OCI-LY3 (cell line): Measurements from ENCODE around the gene SRXN1.

ENCODE experiments used
- H2AFZ ChIP-seq: fragments of 200-600, 300-600 bp; shearing (Covaris generic); 2 replicates; pipeline ENCODE4 v1.6.0; 2014; ENCODE audit warnings: antibody characterized with exemption, low read depth, low read length
- H3K27ac ChIP-seq: fragments of 200-600, 300-600 bp; sonication (generic); 2 replicates; pipeline ENCODE4 v1.5.1; 2014; ENCODE audit warnings: mild to moderate bottlenecking, low read length, moderate library complexity, mixed read lengths
- H3K27me3 ChIP-seq: fragments of 200-600, 300-600 bp; sonication (generic); 2 replicates; pipeline ENCODE4 v1.6.1; 2014; ENCODE audit warnings: low read depth, low read length, mixed read lengths
- H3K36me3 ChIP-seq: fragments of 200-600, 300-600 bp; sonication (generic); replicated peaks from 2 replicates; pipeline ENCODE3; 2014; ENCODE audit warnings: low read depth, low read length, mixed read lengths
- H3K4me1 ChIP-seq: fragments of 300-600, 200-600 bp; sonication (generic); 2 replicates; pipeline ENCODE4 v1.6.1; 2014; ENCODE audit warnings: low read length, mixed read lengths
- H3K4me2 ChIP-seq: fragments of 200-600, 300-600 bp; sonication (generic); 2 replicates; pipeline ENCODE4 v1.6.1; 2014; ENCODE audit warnings: low read length, mixed read lengths
- H3K4me3 ChIP-seq: fragments of 300-600, 200-600 bp; sonication (generic); 2 replicates; pipeline ENCODE4 v1.5.1; 2014; ENCODE audit warnings: antibody characterized with exemption, mild to moderate bottlenecking, low read length, moderate library complexity
- H3K79me2 ChIP-seq: fragments of 300-600, 200-600 bp; shearing (Covaris generic); 2 replicates; pipeline ENCODE4 v1.6.1; 2014; ENCODE audit warnings: mild to moderate bottlenecking, low read length, mixed read lengths
- H3K9ac ChIP-seq: fragments of 300-600, 200-600 bp; shearing (Covaris generic); 2 replicates; pipeline ENCODE4 v1.6.0; 2014; ENCODE audit warnings: mild to moderate bottlenecking, low read length, moderate library complexity
- H3K9me3 ChIP-seq: fragments of 200-600, 300-600 bp; shearing (Covaris generic); 2 replicates; pipeline ENCODE4 v1.6.1; 2014; ENCODE audit warnings: low read length, mixed read lengths; ENCODE audit not compliant: insufficient read depth
- H4K20me1 ChIP-seq: fragments of 200-600, 300-600 bp; sonication (generic); 2 replicates; pipeline ENCODE4 v1.6.1; 2016; ENCODE audit warnings: low read length, mixed read lengths; ENCODE audit not compliant: insufficient read depth
- CTCF ChIP-seq: fragments of 200-600, 300-600 bp; sonication (generic); IDR thresholded peaks from 2 replicates; pipeline ENCODE4 v1.5.1; 2014; ENCODE audit warnings: antibody characterized with exemption, low read length, low read depth
- EZH2phosphoT487 ChIP-seq: fragments of 200-600 bp; shearing (Covaris generic); IDR thresholded peaks from 2 replicates; pipeline ENCODE4 v1.6.1; 2018; ENCODE audit warnings: antibody characterized with exemption, mixed run types, low read depth

SRXN1 gene

GRCh38 chr20:666877-667276 is 13.9 kb upstream of the SRXN1 start:
- TF ChIP-seq EZH2phosphoT487 (no peak), CTCF (no peak)
- H3K4me1 ChIP-seq = peaks cover 58% of the 10 kb centered on the region
- no peaks in the 10 kb centered on the region for H3K27me3 ChIP-seq
- no peak overlapping the region; the same call in 1 of the 2 replicates for H3K27ac ChIP-seq
- H3K79me2 ChIP-seq = no peaks in the 10 kb centered on the region
- H3K36me3 ChIP-seq = peaks cover 9% of the 10 kb centered on the region
- no peak overlapping the region for H3K4me3 ChIP-seq
- no peak overlapping the region for H3K4me2 ChIP-seq
- no peaks in the 10 kb centered on the region for H4K20me1 ChIP-seq
- no peaks in the 10 kb centered on the region for H3K9me3 ChIP-seq
- H2AFZ ChIP-seq = no peak overlapping the region
- H3K9ac ChIP-seq = no peak overlapping the region

GRCh38 chr20:665276-665675 is 12.3 kb upstream of the SRXN1 start:
- H3K27me3 ChIP-seq = no peaks in the 10 kb centered on the region
- TF ChIP-seq EZH2phosphoT487 (no peak), CTCF (no peak)
- H3K4me2 ChIP-seq = peak overlapping the region; percentile 42
- H3K36me3 ChIP-seq = peaks cover 6% of the 10 kb centered on the region
- peak overlapping the region; percentile 24; the same call in 1 of the 2 replicates for H3K27ac ChIP-seq
- H3K4me3 ChIP-seq = peak overlapping the region; percentile 3; the same call in 1 of the 2 replicates
- H3K9me3 ChIP-seq = no peaks in the 10 kb centered on the region
- H2AFZ ChIP-seq = no peak overlapping the region
- H3K4me1 ChIP-seq = peaks cover 61% of the 10 kb centered on the region
- no peaks in the 10 kb centered on the region for H4K20me1 ChIP-seq
- H3K9ac ChIP-seq = peak overlapping the region; percentile 21; the same call in 1 of the 2 replicates
- H3K79me2 ChIP-seq = no peaks in the 10 kb centered on the region

GRCh38 chr20:664576-664975 is 11.6 kb upstream of the SRXN1 start:
- Histone ChIP-seq H3K4me1 (peaks cover 61% of the 10 kb centered on the region), H3K27ac (no peak overlapping the region; the same call in 1 of the 2 replicates), H3K79me2 (no peaks in the 10 kb centered on the region), H3K9ac (no peak overlapping the region), H3K4me3 (no peak overlapping the region), H3K4me2 (peak overlapping the region; percentile 42), H3K27me3 (no peaks in the 10 kb centered on the region), H4K20me1 (no peaks in the 10 kb centered on the region), H3K36me3 (no peaks in the 10 kb centered on the region), H3K9me3 (no peaks in the 10 kb centered on the region), H2AFZ (no peak overlapping the region)
- TF ChIP-seq EZH2phosphoT487 = no peak

- Histone ChIP-seq H2AFZ (no peak overlapping the region), H3K9me3 (no peaks in the 10 kb centered on the region), H3K79me2 (no peaks in the 10 kb centered on the region), H4K20me1 (no peaks in the 10 kb centered on the region), H3K9ac (no peak overlapping the region), H3K4me2 (peak overlapping the region; percentile 42; the same call in 1 of the 2 replicates), H3K36me3 (no peaks in the 10 kb centered on the region), H3K4me3 (no peak overlapping the region), H3K4me1 (peaks cover 58% of the 10 kb centered on the region), H3K27ac (no peak overlapping the region), H3K27me3 (no peaks in the 10 kb centered on the region)
- TF ChIP-seq CTCF (no peak), EZH2phosphoT487 (no peak)
These were observed 11.2 kb upstream of the SRXN1 start for GRCh38 chr20:664151-664550.
